Neutrophil (primary cell): ENCODE data around the gene PTPRZ1.

Experiments
- H3K27ac ChIP-seq: fragments of 200-600 bp; sonication (generic); 2 replicates; pipeline ENCODE4 v1.5.1; 2016; ENCODE audit warnings: mild to moderate bottlenecking, moderate library complexity
- H3K27me3 ChIP-seq: fragments of 200-600 bp; sonication (generic); 2 replicates; pipeline ENCODE4 v1.6.0; 2016; ENCODE audit warnings: mild to moderate bottlenecking
- H3K36me3 ChIP-seq: fragments of 200-600 bp; sonication (generic); 2 replicates; pipeline ENCODE4 v1.5.1; 2017
- H3K4me1 ChIP-seq, 2 experiments: fragments of 200-600 bp in 1 of 2; sonication (generic) in 1 of 2; 1 replicate in 1 of 2; 2 replicates in 1 of 2; pipeline versions ENCODE4 v1.5.1 to v1.6.1; 2013 to 2016; ENCODE audit warnings: low read depth in 1 of 2, low read length in 1 of 2, mild to moderate bottlenecking in 1 of 2, moderate library complexity in 1 of 2; ENCODE audit not compliant: control insufficient read depth in 1 of 2, insufficient read depth in 1 of 2
- H3K4me3 ChIP-seq, 2 experiments: fragments of 200-600 bp in 1 of 2; sonication (generic) in 1 of 2; 1 replicate in 1 of 2; 2 replicates in 1 of 2; pipeline ENCODE4 v1.5.1; 2013 to 2016; ENCODE audit warnings: low read depth in 1 of 2, low read length in 1 of 2, mild to moderate bottlenecking in 1 of 2, moderate library complexity in 1 of 2
- H3K9me3 ChIP-seq: fragments of 200-600 bp; sonication (generic); 2 replicates; pipeline ENCODE4 v1.5.1; 2016
- CTCF ChIP-seq: fragments of 200-600 bp; sonication (generic); IDR thresholded peaks from 2 replicates; pipeline ENCODE4 v1.5.1; 2016; ENCODE audit warnings: antibody characterized with exemption

Gene PTPRZ1

GRCh38 chr7:121966935-121967332 lies 94.0 kb downstream of the PTPRZ1 start:
- H3K27ac ChIP-seq: no peak overlapping the region
- no peaks in the 10 kb centered on the region for H3K36me3 ChIP-seq
- H3K4me1 ChIP-seq: no peaks in the 10 kb centered on the region
- no peaks in the 10 kb centered on the region for H3K27me3 ChIP-seq
- no peaks in the 10 kb centered on the region for H3K9me3 ChIP-seq
- no peak overlapping the region for H3K4me3 ChIP-seq
- TF ChIP-seq CTCF: no peak

GRCh38 chr7:121985476-121986030 lies 112.6 kb downstream of the PTPRZ1 start:
- TF ChIP-seq CTCF: no peak
- no peak overlapping the region for H3K4me3 ChIP-seq
- H3K9me3 ChIP-seq: no peaks in the 10 kb centered on the region
- H3K4me1 ChIP-seq: no peaks in the 10 kb centered on the region
- no peaks in the 10 kb centered on the region for H3K27me3 ChIP-seq
- no peaks in the 10 kb centered on the region for H3K36me3 ChIP-seq
- no peak overlapping the region for H3K27ac ChIP-seq

GRCh38 chr7:121992068-121992467 lies 119.1 kb downstream of the PTPRZ1 start:
- no peaks in the 10 kb centered on the region for H3K9me3 ChIP-seq
- H3K4me1 ChIP-seq: no peaks in the 10 kb centered on the region
- H3K27me3 ChIP-seq: no peaks in the 10 kb centered on the region
- no peaks in the 10 kb centered on the region for H3K36me3 ChIP-seq
- TF ChIP-seq CTCF: no peak
- no peak overlapping the region for H3K27ac ChIP-seq
- H3K4me3 ChIP-seq: no peak overlapping the region

- no peaks in the 10 kb centered on the region for H3K36me3 ChIP-seq
- TF ChIP-seq CTCF: no peak
- no peak overlapping the region for H3K27ac ChIP-seq
- no peaks in the 10 kb centered on the region for H3K4me1 ChIP-seq
- H3K27me3 ChIP-seq: no peaks in the 10 kb centered on the region
- no peak overlapping the region for H3K4me3 ChIP-seq
- no peaks in the 10 kb centered on the region for H3K9me3 ChIP-seq
Observed at GRCh38 chr7:121994625-121995410, 121.9 kb downstream of the PTPRZ1 start.

- Histone ChIP-seq H3K9me3 (no peaks in the 10 kb centered on the region), H3K4me3 (no peak overlapping the region), H3K27me3 (no peaks in the 10 kb centered on the region), H3K27ac (no peak overlapping the region), H3K36me3 (no peaks in the 10 kb centered on the region), H3K4me1 (no peaks in the 10 kb centered on the region)
- no peak for TF ChIP-seq CTCF
Observed at GRCh38 chr7:122006687-122007086, 133.7 kb downstream of the PTPRZ1 start.
